H9 (cell line): Measurements from ENCODE around the gene GNA15. TPM values are rescaled to one million over a fixed set of nuclear protein-coding genes. Genes with fewer than 3 reads are reported as not detected.

Experiments
- DNase-seq: peaks from one replicate; pipeline ENCODE4 v3.0.0-alpha.2; 2017
- H2AFZ ChIP-seq: one replicate; pipeline ENCODE4 v1.6.1; 2013; ENCODE audit warnings: mild to moderate bottlenecking, low read length, control low read depth, moderate library complexity
- H2AK5ac ChIP-seq: 2 replicates; pipeline ENCODE4 v1.6.1; 2013; ENCODE audit warnings: low read length, control low read depth, mixed read lengths; ENCODE audit not compliant: insufficient read length
- H2BK120ac ChIP-seq: one replicate; pipeline ENCODE4 v1.6.1; 2013; ENCODE audit warnings: low read depth, mild to moderate bottlenecking, low read length, control low read depth, inconsistent platforms; ENCODE audit not compliant: poor library complexity, severe bottlenecking
- H2BK12ac ChIP-seq: 2 replicates; pipeline ENCODE4 v1.6.1; 2013; ENCODE audit warnings: low read length, control low read depth, mixed read lengths, low read depth; ENCODE audit not compliant: insufficient read length
- H2BK15ac ChIP-seq: 2 replicates; pipeline ENCODE4 v1.6.1; 2013; ENCODE audit warnings: low read depth, low read length, control low read depth
- H2BK20ac ChIP-seq: one replicate; pipeline ENCODE4 v1.6.1; 2013; ENCODE audit warnings: low read depth, mild to moderate bottlenecking, low read length, control low read depth, inconsistent platforms; ENCODE audit not compliant: poor library complexity, severe bottlenecking
- H2BK5ac ChIP-seq: 2 replicates; pipeline ENCODE4 v1.6.1; 2013; ENCODE audit warnings: low read length, control low read depth, mixed read lengths; ENCODE audit not compliant: insufficient read length
- H3K14ac ChIP-seq: 2 replicates; pipeline ENCODE4 v1.6.1; 2013; ENCODE audit warnings: low read length, control low read depth; ENCODE audit not compliant: insufficient read depth
- H3K18ac ChIP-seq: 2 replicates; pipeline ENCODE4 v1.6.1; 2013; ENCODE audit warnings: low read depth, mild to moderate bottlenecking, mixed read lengths, low read length, control low read depth; ENCODE audit not compliant: insufficient read length
- H3K23ac ChIP-seq: 2 replicates; pipeline ENCODE4 v1.6.1; 2013; ENCODE audit warnings: low read length, control low read depth, mixed read lengths, low read depth; ENCODE audit not compliant: insufficient read length
- H3K23me2 ChIP-seq: 2 replicates; pipeline ENCODE4 v1.6.1; 2013; ENCODE audit warnings: low read depth, mild to moderate bottlenecking, mixed read lengths, low read length, control low read depth; ENCODE audit not compliant: insufficient read length, poor library complexity, severe bottlenecking
- H3K27ac ChIP-seq: 2 replicates; pipeline ENCODE4 v1.5.1; 2013; ENCODE audit warnings: low read length, control low read depth, mixed read lengths, low read depth; ENCODE audit not compliant: insufficient read length
- H3K27me3 ChIP-seq: 2 replicates; pipeline ENCODE4 v1.6.1; 2013; ENCODE audit warnings: low read length, control low read depth, inconsistent platforms; ENCODE audit not compliant: insufficient read depth
- H3K4ac ChIP-seq: 2 replicates; pipeline ENCODE4 v1.6.1; 2013; ENCODE audit warnings: low read depth, mild to moderate bottlenecking, control low read depth, inconsistent platforms, low read length, moderate library complexity
- H3K4me1 ChIP-seq: 2 replicates; pipeline ENCODE4 v1.6.1; 2013; ENCODE audit warnings: low read length, control low read depth, inconsistent platforms; ENCODE audit not compliant: insufficient read depth
- H3K4me2 ChIP-seq: 2 replicates; pipeline ENCODE4 v1.6.1; 2013; ENCODE audit warnings: low read length, control low read depth, mixed read lengths; ENCODE audit not compliant: insufficient read length, insufficient read depth
- H3K56ac ChIP-seq: 2 replicates; pipeline ENCODE4 v1.6.1; 2013; ENCODE audit warnings: low read depth, mild to moderate bottlenecking, mixed read lengths, low read length, control low read depth; ENCODE audit not compliant: insufficient read length
- H3K79me1 ChIP-seq: 2 replicates; pipeline ENCODE4 v1.6.1; 2013; ENCODE audit warnings: low read depth, mild to moderate bottlenecking, moderate library complexity, low read length, control low read depth, inconsistent platforms; ENCODE audit not compliant: insufficient read depth, poor library complexity, severe bottlenecking
- H3K79me2 ChIP-seq: 2 replicates; pipeline ENCODE4 v1.6.1; 2013; ENCODE audit warnings: low read length, control low read depth, inconsistent platforms; ENCODE audit not compliant: insufficient read depth
- H3K9ac ChIP-seq: 2 replicates; pipeline ENCODE4 v1.6.1; 2013; ENCODE audit warnings: low read length, control low read depth, mixed read lengths; ENCODE audit not compliant: insufficient read length; ENCODE audit errors: extremely low read depth
- H3K9me3 ChIP-seq: one replicate; pipeline ENCODE4 v1.6.1; 2013; ENCODE audit warnings: low read depth, low read length, inconsistent platforms; ENCODE audit not compliant: control insufficient read depth
- H3T11ph ChIP-seq: one replicate; pipeline ENCODE4 v1.6.1; 2013; ENCODE audit warnings: mild to moderate bottlenecking, low read length, control low read depth, inconsistent platforms
- H4K20me1 ChIP-seq: one replicate; pipeline ENCODE4 v1.6.1; 2013; ENCODE audit not compliant: control insufficient read depth, insufficient read length, insufficient read depth
- H4K5ac ChIP-seq: 2 replicates; pipeline ENCODE4 v1.6.1; 2013; ENCODE audit warnings: low read depth, mild to moderate bottlenecking, mixed read lengths, low read length, control low read depth; ENCODE audit not compliant: insufficient read length
- H4K8ac ChIP-seq: replicated peaks from 2 replicates; pipeline ENCODE4 v1.6.1; 2013; ENCODE audit warnings: low read length, control low read depth, mixed read lengths, low read depth; ENCODE audit not compliant: insufficient read length
- H4K91ac ChIP-seq: 2 replicates; pipeline ENCODE4 v1.6.1; 2013; ENCODE audit warnings: low read depth, mild to moderate bottlenecking, moderate library complexity, mixed read lengths, low read length, control low read depth; ENCODE audit not compliant: insufficient read length
- H3K27ac Mint-ChIP-seq, 3 experiments: 2 replicates in 2 of 3; 3 replicates in 1 of 3; pipeline ENCODE4 v1.8.0; 2020 to 2021; ENCODE audit warnings: mixed read lengths in 3 of 3, mild to moderate bottlenecking in 1 of 3, moderate library complexity in 1 of 3
- H3K27me3 Mint-ChIP-seq: 2 replicates; pipeline ENCODE4 v1.8.0; 2021; ENCODE audit warnings: low read depth, mild to moderate bottlenecking, moderate library complexity, mixed read lengths
- H3K36me3 Mint-ChIP-seq, 3 experiments: 2 replicates in 2 of 3; 3 replicates in 1 of 3; pipeline ENCODE4 v1.8.0; 2020 to 2021; ENCODE audit warnings: low read depth in 3 of 3, mixed read lengths in 3 of 3; ENCODE audit not compliant: insufficient read depth in 1 of 3
- H3K4me1 Mint-ChIP-seq, 2 experiments: 2 replicates each; pipeline ENCODE4 v1.8.0; 2020; ENCODE audit warnings: mixed read lengths in 2 of 2
- H3K4me3 Mint-ChIP-seq, 2 experiments: 2 replicates in 1 of 2; 3 replicates in 1 of 2; pipeline ENCODE4 v1.8.0; 2020 to 2021; ENCODE audit warnings: mild to moderate bottlenecking in 2 of 2, mixed read lengths in 2 of 2, moderate library complexity in 1 of 2
- H3K9me3 Mint-ChIP-seq, 2 experiments: 2 replicates in 1 of 2; 3 replicates in 1 of 2; pipeline ENCODE4 v1.8.0; 2020; ENCODE audit warnings: mild to moderate bottlenecking in 2 of 2, mixed read lengths in 2 of 2, moderate library complexity in 1 of 2
- WGBS: extraction: QIAGEN DNeasy Blood & Tissue Kit; methylation state at CpG from one replicate; pipeline ENCODE4 v1.1.7; 2013; ENCODE audit warnings: missing lambda C conversion rate, low lambda C conversion rate, mixed read lengths; ENCODE audit not compliant: insufficient read length; ENCODE audit errors: extremely low coverage; 5-methylcytosine and 5-hydroxymethylcytosine counted together
- total RNA-seq: library from RNA; stranded (reverse); gene quantifications from 2 replicates; pipeline ENCODE4 v1.2.1, GENCODE V29; 2021
- TF ChIP-seq, protein P1 (sequence below): fragments of 200-600 bp; sonication (generic); conservative IDR thresholded peaks from 3 replicates; pipeline ENCODE4 v1.8.0; 2021; ENCODE audit warnings: antibody characterized with exemption, mild to moderate bottlenecking

The GNA15 gene
- total RNA-seq, 1 experiment from 2014 or later, result not detected

DNA sequence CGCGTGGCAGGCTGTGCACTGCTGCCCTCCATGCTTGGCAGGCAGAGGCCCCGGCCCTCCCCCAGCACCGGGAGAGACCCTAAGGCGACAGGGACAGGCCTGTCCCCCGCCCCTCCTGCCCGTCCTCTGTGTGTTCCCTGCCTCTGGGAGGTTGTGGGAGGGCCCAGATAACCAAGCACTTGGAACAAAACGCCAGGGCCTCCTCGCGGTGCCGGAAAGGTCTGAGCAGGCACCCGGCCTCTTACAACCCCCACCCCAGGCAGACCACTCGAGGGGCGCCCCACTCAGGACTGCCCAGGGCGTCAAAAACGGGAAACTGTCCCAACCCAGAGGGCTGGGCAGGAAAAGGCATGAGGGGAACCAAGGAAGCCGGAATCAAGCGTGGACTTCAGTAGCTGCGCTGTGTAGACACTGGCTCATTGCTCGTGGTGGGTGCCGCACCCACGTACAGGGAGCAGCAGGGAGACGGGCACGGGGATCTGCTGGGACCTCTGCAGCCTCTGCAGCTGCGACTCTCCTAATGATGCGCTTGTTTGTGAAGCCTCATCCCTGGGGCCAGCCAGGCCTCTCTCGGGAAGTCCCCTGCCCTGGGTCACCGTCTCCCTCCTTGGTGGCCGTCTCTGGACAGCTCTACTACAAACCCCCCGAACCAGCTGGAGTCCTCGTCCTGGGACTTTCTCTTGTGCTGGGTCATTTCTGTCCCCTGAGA lies 21.7 kb upstream of the GNA15 start:
- H3K36me3 Mint-ChIP-seq, result peaks cover 0 to 2% (median 0%) of the 10 kb centered on the region in 3 experiments; a peak in 3 of 7 replicates
- Histone ChIP-seq H3K27me3 (no peaks in the 10 kb centered on the region), H3K4me2 (no peak overlapping the region), H2AK5ac (no peak overlapping the region), H3K14ac (no peak overlapping the region), H3K4ac (no peak overlapping the region), H4K20me1 (no peaks in the 10 kb centered on the region), H3K9ac (no peak overlapping the region), H2AFZ (no peak overlapping the region), H3K79me1 (no peaks in the 10 kb centered on the region), H2BK5ac (no peak overlapping the region), H2BK12ac (no peak overlapping the region), H2BK120ac (no peak overlapping the region), H3K79me2 (no peaks in the 10 kb centered on the region), H3K27ac (no peak overlapping the region), H3K4me1 (no peaks in the 10 kb centered on the region; the same call in 1 of the 2 replicates), H3K9me3 (no peaks in the 10 kb centered on the region), H3K56ac (no peak overlapping the region), H3K18ac (no peak overlapping the region), H2BK15ac (no peak overlapping the region), H4K91ac (no peak overlapping the region), H4K8ac (no peak overlapping the region), H3K23me2 (no peaks in the 10 kb centered on the region), H4K5ac (no peak overlapping the region), H3K23ac (no peak overlapping the region), H3T11ph (no peak overlapping the region), H2BK20ac (no peak overlapping the region)
- no peaks in the 10 kb centered on the region for H3K9me3 Mint-ChIP-seq
- DNase-seq, result no peak
- H3K27ac Mint-ChIP-seq, result peak overlapping the region in 1 of 3 experiments; percentile 64; a peak in 2 of 7 replicates
- WGBS, result no CpG with 5 or more reads among the region's 31 CpGs
- peaks cover 2 to 11% of the 10 kb centered on the region in 2 experiments; a peak in 3 of 4 replicates for H3K4me1 Mint-ChIP-seq
- H3K27me3 Mint-ChIP-seq, result no peaks in the 10 kb centered on the region
- TF ChIP-seq, protein P1, sequence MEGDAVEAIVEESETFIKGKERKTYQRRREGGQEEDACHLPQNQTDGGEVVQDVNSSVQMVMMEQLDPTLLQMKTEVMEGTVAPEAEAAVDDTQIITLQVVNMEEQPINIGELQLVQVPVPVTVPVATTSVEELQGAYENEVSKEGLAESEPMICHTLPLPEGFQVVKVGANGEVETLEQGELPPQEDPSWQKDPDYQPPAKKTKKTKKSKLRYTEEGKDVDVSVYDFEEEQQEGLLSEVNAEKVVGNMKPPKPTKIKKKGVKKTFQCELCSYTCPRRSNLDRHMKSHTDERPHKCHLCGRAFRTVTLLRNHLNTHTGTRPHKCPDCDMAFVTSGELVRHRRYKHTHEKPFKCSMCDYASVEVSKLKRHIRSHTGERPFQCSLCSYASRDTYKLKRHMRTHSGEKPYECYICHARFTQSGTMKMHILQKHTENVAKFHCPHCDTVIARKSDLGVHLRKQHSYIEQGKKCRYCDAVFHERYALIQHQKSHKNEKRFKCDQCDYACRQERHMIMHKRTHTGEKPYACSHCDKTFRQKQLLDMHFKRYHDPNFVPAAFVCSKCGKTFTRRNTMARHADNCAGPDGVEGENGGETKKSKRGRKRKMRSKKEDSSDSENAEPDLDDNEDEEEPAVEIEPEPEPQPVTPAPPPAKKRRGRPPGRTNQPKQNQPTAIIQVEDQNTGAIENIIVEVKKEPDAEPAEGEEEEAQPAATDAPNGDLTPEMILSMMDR, result no peak
- no peak overlapping the region for H3K4me3 Mint-ChIP-seq
